ENCODE measurements around the gene KCNH2.

DNA sequence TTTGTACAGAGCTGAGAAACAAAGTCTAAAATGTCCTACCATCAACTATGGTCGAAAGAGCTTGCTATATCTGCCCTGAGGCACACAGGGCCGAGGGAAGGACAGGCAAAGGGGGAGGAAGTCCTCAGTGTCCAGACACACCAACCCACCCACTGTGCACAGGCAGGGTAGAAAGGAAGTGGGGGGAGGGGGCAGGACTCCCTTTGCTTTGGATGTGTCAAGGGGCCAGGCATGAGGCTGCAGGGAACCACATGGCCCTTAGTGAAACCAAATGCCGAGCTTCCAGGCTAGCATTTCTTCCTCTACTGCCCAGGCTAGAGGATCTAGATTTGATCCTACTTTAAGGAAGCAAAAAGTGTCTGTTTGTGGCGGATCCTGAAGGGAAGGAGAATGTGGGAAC, 28.6 kb downstream of the KCNH2 start:
- TF ChIP-seq TAF1 (IDR thresholded peaks at IDR 0.05; ENCODE audit: borderline replicate concordance, insufficient read depth, low read length) = no peak
- TF ChIP-seq POLR2AphosphoS5 (IDR thresholded peaks at IDR 0.05; ENCODE audit: low read depth, low read length) = no peak
- no peak for TF ChIP-seq REST (IDR thresholded peaks at IDR 0.05; ENCODE audit: insufficient read depth in 1 of 2, low read depth in 2 of 2, low read length in 2 of 2)
